ENCODE results near the gene EHBP1. TPM values are rescaled to one million over a fixed set of nuclear protein-coding genes. Genes with fewer than 3 reads are reported as not detected.
A peak's percentile ranks its signal among the peaks of the same experiment; 100 is the strongest.

EHBP1 gene
- total and polyA plus RNA-seq, 2 donors (not counting 1 experiment from before 2014, with no cell fraction given) = 129 to 191 TPM

DNA sequence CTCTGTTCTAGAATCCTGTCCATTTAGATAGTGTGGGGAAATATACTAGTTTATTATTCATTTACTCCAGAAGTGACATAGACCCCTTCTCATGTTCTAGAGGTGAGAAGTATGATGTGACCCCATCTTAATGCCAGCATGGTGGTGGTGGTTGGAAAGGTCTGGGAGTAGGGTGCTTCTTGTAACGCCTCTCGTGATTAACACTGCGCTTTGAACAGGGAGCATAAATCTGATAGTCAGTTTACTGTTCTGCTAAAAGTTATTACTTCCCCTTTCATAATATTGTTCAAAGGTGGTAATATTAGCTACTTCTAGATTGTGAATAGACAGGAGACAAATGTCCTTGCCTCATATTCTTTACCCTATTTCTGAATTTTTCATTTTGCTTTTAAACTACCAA is 35.6 kb downstream of the EHBP1 start:
- H3K9ac ChIP-seq (ENCODE audit: insufficient read depth, low read length) = no peak overlapping the region
- DNase-seq (ENCODE audit: low read depth in 2 of 2) = no peak
- H4K20me1 ChIP-seq (ENCODE audit: control insufficient read depth, extremely low read depth, insufficient read depth, low read length) = peaks cover 2% of the 10 kb centered on the region
- no peak overlapping the region for H3K4me3 ChIP-seq (replicated peaks in 1 of 4; ENCODE audit: control extremely low read depth in 1 of 4, insufficient read depth in 1 of 4, low read depth in 3 of 4, low read length in 4 of 4)
- no peaks in the 10 kb centered on the region for H3K9me3 ChIP-seq (ENCODE audit: control insufficient read depth, insufficient read depth, low read depth, low read length)
- TF ChIP-seq, protein P1, sequence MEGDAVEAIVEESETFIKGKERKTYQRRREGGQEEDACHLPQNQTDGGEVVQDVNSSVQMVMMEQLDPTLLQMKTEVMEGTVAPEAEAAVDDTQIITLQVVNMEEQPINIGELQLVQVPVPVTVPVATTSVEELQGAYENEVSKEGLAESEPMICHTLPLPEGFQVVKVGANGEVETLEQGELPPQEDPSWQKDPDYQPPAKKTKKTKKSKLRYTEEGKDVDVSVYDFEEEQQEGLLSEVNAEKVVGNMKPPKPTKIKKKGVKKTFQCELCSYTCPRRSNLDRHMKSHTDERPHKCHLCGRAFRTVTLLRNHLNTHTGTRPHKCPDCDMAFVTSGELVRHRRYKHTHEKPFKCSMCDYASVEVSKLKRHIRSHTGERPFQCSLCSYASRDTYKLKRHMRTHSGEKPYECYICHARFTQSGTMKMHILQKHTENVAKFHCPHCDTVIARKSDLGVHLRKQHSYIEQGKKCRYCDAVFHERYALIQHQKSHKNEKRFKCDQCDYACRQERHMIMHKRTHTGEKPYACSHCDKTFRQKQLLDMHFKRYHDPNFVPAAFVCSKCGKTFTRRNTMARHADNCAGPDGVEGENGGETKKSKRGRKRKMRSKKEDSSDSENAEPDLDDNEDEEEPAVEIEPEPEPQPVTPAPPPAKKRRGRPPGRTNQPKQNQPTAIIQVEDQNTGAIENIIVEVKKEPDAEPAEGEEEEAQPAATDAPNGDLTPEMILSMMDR (conservative IDR thresholded peaks at IDR 0.05 in 1 of 2, IDR thresholded peaks at IDR 0.05 in 1 of 2; ENCODE audit: low read depth in 1 of 2, low read length in 2 of 2) = no peak
- TF ChIP-seq EZH2 (IDR thresholded peaks at IDR 0.05; ENCODE audit: low read length, missing control alignments) = no peak
- H3K27me3 ChIP-seq (ENCODE audit: control insufficient read depth, insufficient read depth, low read length) = no peaks in the 10 kb centered on the region
- H3K4me2 ChIP-seq (ENCODE audit: extremely low read depth, insufficient read depth, low read length) = no peak overlapping the region
- no peak overlapping the region for H2AFZ ChIP-seq (ENCODE audit: low read length)
- peaks cover 92% of the 10 kb centered on the region for H3K79me2 ChIP-seq (ENCODE audit: control insufficient read depth, insufficient read depth, low read length)
- no peaks in the 10 kb centered on the region for H3K4me1 ChIP-seq (ENCODE audit: control insufficient read depth, extremely low read depth, insufficient read depth, low read length)
- no peak overlapping the region for H3K27ac ChIP-seq (ENCODE audit: insufficient read depth, low read length)
- H3K36me3 ChIP-seq (ENCODE audit: control insufficient read depth, insufficient read depth, low read length) = no peaks in the 10 kb centered on the region

DNA sequence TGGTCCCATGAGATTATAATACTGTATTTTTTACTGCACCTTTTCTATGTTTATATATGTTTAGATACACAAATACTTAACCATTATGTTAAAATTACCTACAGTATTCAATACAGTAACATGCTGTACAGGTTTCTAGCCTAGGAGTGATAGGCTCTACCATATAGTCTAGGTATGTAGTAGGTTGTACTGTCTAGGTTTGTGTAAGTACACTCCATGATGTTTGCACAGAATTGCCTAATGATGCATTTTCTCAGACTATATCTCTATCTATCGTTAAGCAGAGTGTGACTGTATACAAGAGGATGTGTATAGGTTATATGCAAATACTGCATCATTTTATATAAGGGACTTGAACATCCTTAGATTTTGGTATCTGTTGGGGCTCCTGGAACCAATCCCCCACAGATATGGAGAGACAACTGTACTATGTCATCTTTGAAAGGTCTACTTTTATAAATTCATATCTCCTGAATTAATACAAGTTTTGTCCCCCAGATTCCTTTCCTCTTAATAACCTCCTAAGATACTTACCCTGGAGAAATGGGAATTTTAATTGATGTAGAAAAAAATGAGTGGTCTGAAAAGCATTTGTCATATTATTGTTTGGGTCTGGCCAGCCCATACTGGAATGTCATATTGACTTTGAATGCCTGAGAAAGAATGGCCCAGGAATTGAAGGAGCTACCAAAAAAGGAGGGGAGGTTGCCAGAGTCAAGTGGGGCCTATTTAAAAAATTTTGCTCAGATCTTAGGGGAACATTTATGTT is 36.6 kb downstream of the EHBP1 start:
- Histone ChIP-seq H3K79me2 (ENCODE audit: control insufficient read depth, insufficient read depth, low read length) (peaks cover 82% of the 10 kb centered on the region), H3K9ac (ENCODE audit: insufficient read depth, low read length) (no peak overlapping the region), H2AFZ (ENCODE audit: low read length) (no peak overlapping the region), H3K27me3 (ENCODE audit: control insufficient read depth, insufficient read depth, low read length) (no peaks in the 10 kb centered on the region), H3K27ac (ENCODE audit: insufficient read depth, low read length) (no peak overlapping the region), H3K4me1 (ENCODE audit: control insufficient read depth, extremely low read depth, insufficient read depth, low read length) (no peaks in the 10 kb centered on the region), H3K4me3 (replicated peaks in 1 of 4; ENCODE audit: control extremely low read depth in 1 of 4, insufficient read depth in 1 of 4, low read depth in 3 of 4, low read length in 4 of 4) (no peak overlapping the region), H3K9me3 (ENCODE audit: control insufficient read depth, insufficient read depth, low read depth, low read length) (no peaks in the 10 kb centered on the region), H3K4me2 (ENCODE audit: extremely low read depth, insufficient read depth, low read length) (no peak overlapping the region), H3K36me3 (ENCODE audit: control insufficient read depth, insufficient read depth, low read length) (no peaks in the 10 kb centered on the region), H4K20me1 (ENCODE audit: control insufficient read depth, extremely low read depth, insufficient read depth, low read length) (peaks cover 2% of the 10 kb centered on the region)
- peak in 1 of 2 donors; percentile 71 for DNase-seq (ENCODE audit: low read depth in 2 of 2)
- TF ChIP-seq, protein P1 (conservative IDR thresholded peaks at IDR 0.05 in 1 of 2, IDR thresholded peaks at IDR 0.05 in 1 of 2; ENCODE audit: low read depth in 1 of 2, low read length in 2 of 2) = no peak
- TF ChIP-seq EZH2 (IDR thresholded peaks at IDR 0.05; ENCODE audit: low read length, missing control alignments) = no peak

DNA sequence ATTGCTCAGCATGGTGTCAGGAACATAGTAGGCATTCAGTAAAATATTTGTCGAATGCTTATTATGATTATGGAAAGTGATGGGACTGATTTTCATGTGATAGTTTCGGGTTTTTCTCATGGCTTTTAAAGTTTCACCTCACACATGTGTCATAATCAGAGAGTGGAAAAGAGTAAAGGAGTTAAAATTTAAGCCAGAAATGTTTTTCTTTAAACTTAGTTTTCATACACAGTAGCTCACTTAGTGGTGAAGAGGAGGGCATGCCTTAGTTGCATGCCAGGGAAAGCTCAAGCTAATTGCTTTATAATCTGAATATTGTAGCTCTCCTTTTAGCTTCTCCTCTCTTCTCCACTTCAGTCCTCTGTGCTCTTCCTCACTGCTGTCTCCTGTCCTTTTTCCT is 38.0 kb downstream of the EHBP1 start:
- Histone ChIP-seq H2AFZ (ENCODE audit: low read length) (no peak overlapping the region), H3K9ac (ENCODE audit: insufficient read depth, low read length) (no peak overlapping the region), H3K4me3 (replicated peaks in 1 of 4; ENCODE audit: control extremely low read depth in 1 of 4, insufficient read depth in 1 of 4, low read depth in 3 of 4, low read length in 4 of 4) (no peak overlapping the region), H3K4me1 (ENCODE audit: control insufficient read depth, extremely low read depth, insufficient read depth, low read length) (no peaks in the 10 kb centered on the region), H3K9me3 (ENCODE audit: control insufficient read depth, insufficient read depth, low read depth, low read length) (no peaks in the 10 kb centered on the region), H4K20me1 (ENCODE audit: control insufficient read depth, extremely low read depth, insufficient read depth, low read length) (peaks cover 2% of the 10 kb centered on the region), H3K36me3 (ENCODE audit: control insufficient read depth, insufficient read depth, low read length) (peaks cover 2% of the 10 kb centered on the region), H3K79me2 (ENCODE audit: control insufficient read depth, insufficient read depth, low read length) (peaks cover 75% of the 10 kb centered on the region), H3K4me2 (ENCODE audit: extremely low read depth, insufficient read depth, low read length) (no peak overlapping the region), H3K27me3 (ENCODE audit: control insufficient read depth, insufficient read depth, low read length) (no peaks in the 10 kb centered on the region), H3K27ac (ENCODE audit: insufficient read depth, low read length) (no peak overlapping the region)
- no peak for DNase-seq (ENCODE audit: low read depth in 2 of 2)
- TF ChIP-seq, protein P1 (conservative IDR thresholded peaks at IDR 0.05 in 1 of 2, IDR thresholded peaks at IDR 0.05 in 1 of 2; ENCODE audit: low read depth in 1 of 2, low read length in 2 of 2) = no peak
- no peak for TF ChIP-seq EZH2 (IDR thresholded peaks at IDR 0.05; ENCODE audit: low read length, missing control alignments)

Data from fibroblast of lung (primary cell).